Amniotic epithelial cell (primary cell): Measurements from ENCODE around the gene SF3B2.
"Not testable (repeated sequence)": the region's sequence is repeated elsewhere in the genome, so short reads cannot be mapped to it uniquely, and the experiment has no call there.

Experiments used
- DNase-seq: peaks from one replicate; pipeline ENCODE4 v3.0.0-alpha.2; 2010; ENCODE audit warnings: low read depth

Gene SF3B2

GRCh38 chr11:66051766-66052663 lies at the start of gene SF3B2:
SF3B2 (plus strand) TSS chr11:66052364; CDS start chr11:66052385, 21 bp downstream.
- peak; percentile 99 for DNase-seq

- DNase-seq: peak; percentile 55
Measured at GRCh38 chr11:66002648-66003225, 49.4 kb upstream of the SF3B2 start.

GRCh38 chr11:66003291-66003690 lies 48.9 kb upstream of the SF3B2 start:
- DNase-seq: no peak

GRCh38 chr11:66004186-66004585 lies 48.0 kb upstream of the SF3B2 start:
- no peak for DNase-seq

GRCh38 chr11:66006134-66006890 lies 45.9 kb upstream of the SF3B2 start:
- DNase-seq: no peak

- no peak for DNase-seq
Measured at GRCh38 chr11:66006891-66007176, 45.3 kb upstream of the SF3B2 start.

- peak; percentile 78 for DNase-seq
Measured at GRCh38 chr11:66007201-66007634, 44.9 kb upstream of the SF3B2 start.

GRCh38 chr11:66008095-66008467 lies 44.1 kb upstream of the SF3B2 start:
- no peak for DNase-seq

- no peak for DNase-seq
Measured at GRCh38 chr11:66008468-66009101, 43.6 kb upstream of the SF3B2 start.

- not testable (repeated sequence) for DNase-seq
Measured at GRCh38 chr11:66010036-66010435, 42.1 kb upstream of the SF3B2 start.

- peak; percentile 73 for DNase-seq
Measured at GRCh38 chr11:66011239-66011784, 40.9 kb upstream of the SF3B2 start.

- no peak for DNase-seq
Measured at GRCh38 chr11:66011785-66012303, 40.3 kb upstream of the SF3B2 start, which contains the start of gene CST6. CST6 (plus strand) TSS chr11:66012008; CDS start chr11:66012045, 37 bp downstream.

GRCh38 chr11:66012371-66012945 lies 39.7 kb upstream of the SF3B2 start:
- no peak for DNase-seq

GRCh38 chr11:66012946-66013761 lies 39.0 kb upstream of the SF3B2 start:
- DNase-seq: no peak

GRCh38 chr11:66013762-66014100 lies 38.4 kb upstream of the SF3B2 start:
- no peak for DNase-seq

GRCh38 chr11:66014804-66015453 lies 37.2 kb upstream of the SF3B2 start:
- no peak for DNase-seq

- DNase-seq: no peak
Measured at GRCh38 chr11:66015454-66015881, 36.7 kb upstream of the SF3B2 start.

- DNase-seq: no peak
Measured at GRCh38 chr11:66015936-66016792, 36.0 kb upstream of the SF3B2 start.

GRCh38 chr11:66016793-66017177 lies 35.4 kb upstream of the SF3B2 start:
- no peak for DNase-seq
